Measurements from ENCODE around the gene ALDH1A2.
"Not testable (repeated sequence)": the region's sequence is repeated elsewhere in the genome, so short reads cannot be mapped to it uniquely, and the experiment has no call there.

The ALDH1A2 gene

DNA sequence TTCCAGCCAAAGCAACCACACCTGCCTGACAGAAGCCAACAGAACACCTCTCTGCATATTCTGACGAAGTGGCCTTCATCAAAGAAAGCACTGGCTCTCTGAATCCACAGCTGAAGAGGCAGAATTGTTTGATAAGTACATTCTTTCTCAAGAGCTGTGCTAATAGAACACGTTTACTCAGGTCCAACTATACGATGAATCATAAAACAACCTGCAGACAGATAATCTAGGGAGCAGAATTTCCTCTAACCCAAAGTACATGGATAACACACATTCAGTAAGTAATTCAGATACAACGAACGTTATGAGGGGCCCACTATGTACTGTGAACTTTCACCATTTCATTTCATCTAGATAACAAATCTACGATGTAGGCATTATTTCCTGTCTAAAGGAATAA, 25.4 kb downstream of the ALDH1A2 start:
- DNase-seq: no peak

GRCh38 chr15:58039079-58040035, 26.2 kb downstream of the ALDH1A2 start:
- no peak for DNase-seq

GRCh38 chr15:58038426-58039078, 27.0 kb downstream of the ALDH1A2 start:
- no peak for DNase-seq

DNA sequence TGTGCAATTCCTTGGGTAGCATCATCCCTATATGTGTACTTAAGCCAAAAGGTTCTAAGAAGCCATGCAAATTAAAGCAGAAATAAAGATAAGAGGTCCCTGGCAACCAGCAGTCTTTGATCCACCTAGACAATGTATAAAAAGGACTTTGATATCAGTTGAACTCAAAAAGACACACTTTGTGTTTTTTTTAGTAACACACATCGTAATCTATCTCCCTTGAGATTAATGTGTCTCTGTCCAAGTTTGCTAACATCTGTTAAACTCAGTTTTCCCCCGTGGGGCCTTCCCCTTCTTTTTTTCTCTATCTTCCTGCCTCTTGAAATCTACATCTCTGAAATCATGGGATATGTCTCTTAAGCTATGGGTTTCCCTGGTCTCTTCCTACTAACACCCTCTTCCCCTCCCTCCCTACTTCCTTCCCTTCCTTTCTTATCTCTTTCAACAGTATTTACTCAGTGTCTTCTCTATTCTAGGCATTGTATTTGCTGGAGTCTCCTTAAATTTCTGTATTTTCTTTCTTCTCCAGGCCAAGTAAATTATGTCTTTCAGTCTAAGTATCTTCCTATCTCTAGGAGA, 27.7 kb downstream of the ALDH1A2 start:
- DNase-seq: no peak

DNA sequence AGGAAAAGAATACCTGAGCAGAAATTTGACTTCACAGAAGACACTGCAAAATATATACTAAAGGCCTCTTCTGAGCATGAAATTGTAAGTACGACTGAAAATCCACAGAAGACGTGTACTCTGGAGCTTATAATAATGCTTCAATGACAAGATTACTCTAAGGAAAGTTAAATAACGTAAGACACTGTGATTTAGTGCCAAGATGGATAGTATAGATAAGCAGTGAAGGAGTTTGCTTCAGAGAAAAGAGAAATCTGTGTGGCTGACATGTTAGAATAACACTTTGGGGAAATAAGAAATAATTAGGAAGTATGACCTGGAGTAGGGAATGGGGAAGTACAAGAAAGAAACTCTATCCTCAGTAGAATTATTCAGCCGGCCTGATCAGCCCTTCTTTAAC, 28.9 kb downstream of the ALDH1A2 start:
- DNase-seq: no peak

GRCh38 chr15:58028392-58028791, 37.1 kb downstream of the ALDH1A2 start:
- DNase-seq: not testable (repeated sequence)

DNA sequence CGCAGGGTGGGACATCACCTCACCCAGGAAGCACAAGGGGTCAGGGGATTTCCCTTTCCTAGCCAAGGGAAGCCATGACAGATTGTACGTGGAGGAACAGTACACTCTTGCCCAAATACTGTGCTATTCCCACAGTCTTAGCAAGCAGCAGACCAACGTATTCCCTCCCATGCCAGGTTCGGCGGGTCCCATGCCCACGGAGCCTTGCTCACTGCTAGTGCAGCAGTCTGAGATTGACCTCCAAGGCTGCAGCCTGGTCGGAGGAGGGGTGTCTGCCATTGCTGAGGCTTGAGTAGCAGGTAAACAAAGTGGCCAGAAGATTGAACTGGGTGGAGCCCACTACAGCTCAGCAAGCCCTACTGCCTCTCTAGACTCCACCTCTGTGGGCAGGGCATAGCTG, 39.0 kb downstream of the ALDH1A2 start:
- DNase-seq: no peak

DNA sequence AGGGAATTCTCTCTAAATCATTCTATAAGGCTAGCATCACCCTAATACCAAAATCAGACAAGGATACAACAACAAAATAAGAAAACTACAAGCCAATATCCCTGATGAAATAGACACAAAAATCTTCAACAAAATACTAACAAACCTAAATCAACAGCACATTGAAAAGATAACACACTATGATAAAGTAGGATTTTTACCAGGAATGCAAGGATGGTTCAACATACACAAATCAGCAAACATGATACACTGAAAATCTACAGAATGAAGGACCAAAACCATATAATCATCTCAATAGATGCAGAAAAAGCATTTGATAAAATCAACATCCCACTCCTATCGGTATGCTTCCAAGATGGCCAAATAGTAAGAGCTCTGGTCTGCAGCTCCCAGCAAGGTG, 39.5 kb downstream of the ALDH1A2 start:
- no peak for DNase-seq

DNA sequence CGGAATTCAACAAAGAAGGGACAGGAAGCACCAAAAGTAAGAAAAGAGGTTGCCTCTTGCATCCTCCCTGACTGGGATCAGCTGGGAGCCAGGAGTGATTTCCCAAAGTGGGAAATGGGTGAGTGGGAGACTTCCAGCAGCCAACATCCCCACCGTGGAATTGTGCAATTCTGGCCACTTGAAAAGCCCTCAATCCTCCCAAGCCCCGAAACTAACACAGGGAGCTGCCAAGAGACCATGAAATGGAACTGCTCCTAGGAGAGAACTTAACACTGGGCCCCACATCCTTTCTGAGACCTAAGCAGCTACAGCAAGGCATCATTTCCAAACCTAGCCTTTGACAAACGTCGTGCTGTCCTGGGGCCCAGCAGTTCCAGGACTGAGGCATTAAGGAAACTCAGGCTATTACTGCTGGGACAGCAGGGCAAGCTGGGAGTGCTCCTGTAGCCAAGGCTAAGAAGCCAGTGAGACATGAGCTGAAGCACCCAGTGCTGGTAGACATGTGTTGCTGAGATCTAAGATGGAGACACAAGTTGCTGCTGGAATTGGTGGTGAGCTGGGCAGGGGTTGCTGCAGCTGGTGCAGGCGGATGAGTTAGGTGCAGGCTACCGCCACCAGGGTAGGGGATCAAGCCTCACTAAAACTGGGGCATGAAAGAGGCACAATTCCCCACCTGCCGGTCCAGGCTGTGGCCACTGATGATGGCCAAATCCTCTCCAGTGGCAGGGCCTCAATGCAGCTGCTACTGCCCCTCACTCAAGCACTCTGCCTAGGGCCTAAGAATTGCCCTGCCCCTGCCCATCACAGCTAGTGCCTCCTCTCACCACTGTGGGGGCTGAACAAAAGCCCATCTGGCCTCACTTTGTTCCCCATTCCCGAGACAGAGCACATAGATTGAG, 43.9 kb downstream of the ALDH1A2 start:
- no peak for DNase-seq

DNA sequence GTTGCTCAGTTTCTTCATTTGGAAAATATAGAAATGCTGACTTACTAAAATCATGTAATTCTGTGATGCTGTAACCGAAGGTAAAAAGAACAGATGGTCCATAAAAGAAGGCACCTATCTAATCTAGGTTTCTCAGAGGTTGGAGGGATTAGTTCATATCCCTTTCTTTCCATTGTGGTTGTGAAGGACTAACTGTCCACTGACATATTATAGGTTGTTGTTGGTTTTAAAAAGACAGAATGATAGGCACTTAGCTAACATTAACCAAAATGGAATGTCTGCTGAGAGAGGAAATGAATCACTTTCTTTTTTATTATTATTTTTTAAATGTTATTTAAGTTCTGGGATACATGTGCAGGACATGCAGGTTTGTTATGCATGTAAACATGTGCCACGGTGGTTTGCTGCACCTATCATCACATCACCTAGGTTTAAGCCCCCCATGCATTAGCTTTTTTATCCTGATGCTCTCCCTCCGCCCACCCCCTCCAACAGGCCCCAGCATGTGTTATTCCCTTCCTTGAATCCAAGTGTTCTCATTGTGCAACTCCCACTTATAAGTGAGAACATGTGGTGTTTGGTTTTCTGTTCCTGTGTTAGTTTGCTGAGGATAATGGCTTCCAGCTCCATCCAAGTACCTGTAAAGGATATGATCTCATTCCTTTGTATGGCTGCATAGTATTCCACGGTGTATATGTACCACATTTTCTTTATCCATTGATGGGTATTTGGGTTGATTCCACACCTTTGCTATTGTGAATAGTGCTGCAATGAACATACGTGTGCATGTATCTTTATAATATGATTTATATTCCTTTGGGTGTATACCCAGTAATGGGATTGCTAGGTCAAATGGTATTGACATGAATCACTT, 45.8 kb downstream of the ALDH1A2 start:
- DNase-seq: no peak

DNA sequence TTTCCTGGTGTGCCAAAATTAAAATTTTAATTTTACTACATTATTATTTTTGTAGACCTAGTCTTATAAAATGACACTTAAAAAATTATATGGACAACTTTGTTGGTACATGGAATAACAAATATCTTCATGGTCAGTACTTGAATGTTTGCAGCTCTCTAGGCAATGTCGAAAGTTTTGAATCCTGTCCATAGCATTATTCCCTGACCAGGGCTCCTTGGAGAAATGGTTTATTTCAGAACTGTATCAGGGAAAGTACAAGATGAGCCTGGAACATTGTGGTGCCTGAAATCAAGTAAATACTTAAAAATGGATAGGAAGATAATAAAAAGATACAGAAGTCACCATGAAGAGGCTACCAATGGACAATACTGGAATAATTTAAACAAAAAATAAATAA, 47.6 kb downstream of the ALDH1A2 start:
- DNase-seq: no peak

GRCh38 chr15:58016581-58017175, 48.8 kb downstream of the ALDH1A2 start:
- DNase-seq: no peak

DNA sequence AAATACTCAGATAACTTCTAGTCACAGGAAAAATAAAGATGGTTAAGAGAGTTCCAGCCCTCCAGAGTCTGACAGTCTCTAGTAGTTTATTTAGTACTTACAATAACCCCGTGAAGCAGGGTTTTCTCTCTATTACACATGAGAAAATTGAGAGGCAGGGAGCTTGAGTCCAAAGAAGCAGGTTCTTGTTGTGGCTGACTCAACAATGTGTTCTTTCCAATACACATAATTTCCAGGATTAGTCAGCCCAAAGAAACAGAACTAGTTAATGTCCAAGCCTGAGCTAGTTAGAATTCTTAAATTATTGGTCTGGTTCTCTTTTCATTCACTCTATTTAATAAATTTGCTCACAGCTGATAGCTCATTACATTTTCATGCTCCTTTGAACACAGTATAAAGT, 49.9 kb downstream of the ALDH1A2 start:
- DNase-seq: no peak

DNA sequence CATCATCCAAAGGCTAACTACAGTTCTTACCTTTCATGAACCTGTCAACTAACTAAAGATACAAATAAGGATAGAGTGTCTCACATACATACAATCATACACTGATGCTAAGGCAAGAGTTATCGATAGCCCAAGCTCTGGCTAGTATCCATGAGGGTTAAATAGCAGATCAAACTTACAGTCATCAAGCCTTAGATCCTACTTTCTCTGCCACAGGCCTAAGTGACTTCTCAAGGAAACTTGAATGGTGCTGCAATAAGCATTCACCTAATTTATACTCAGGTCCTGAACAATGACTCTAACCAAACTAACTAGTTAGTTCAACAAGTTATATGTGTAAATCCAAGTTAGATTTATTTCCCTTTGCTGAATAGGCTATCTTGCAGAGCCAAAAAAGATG, 51.0 kb downstream of the ALDH1A2 start:
- no peak for DNase-seq

DNA sequence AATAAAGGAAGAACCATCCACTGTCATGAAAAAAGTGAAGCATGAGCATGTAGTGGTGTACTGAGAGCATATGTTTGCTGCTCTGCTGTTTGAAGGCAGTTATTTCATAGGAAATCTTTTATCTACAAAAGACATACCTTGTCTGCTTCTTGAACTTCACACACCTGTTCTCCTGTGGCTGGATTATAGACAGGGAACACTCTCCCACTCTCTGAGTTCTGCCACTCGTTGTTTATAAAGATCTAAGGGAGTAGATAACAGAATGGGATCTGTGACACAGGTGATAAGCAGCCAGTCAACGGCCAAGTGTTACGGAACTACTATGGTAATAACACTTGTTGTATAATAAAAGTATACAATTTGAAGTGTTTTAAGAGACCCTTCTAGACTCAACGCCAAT, 51.5 kb downstream of the ALDH1A2 start:
- DNase-seq: no peak

DNA sequence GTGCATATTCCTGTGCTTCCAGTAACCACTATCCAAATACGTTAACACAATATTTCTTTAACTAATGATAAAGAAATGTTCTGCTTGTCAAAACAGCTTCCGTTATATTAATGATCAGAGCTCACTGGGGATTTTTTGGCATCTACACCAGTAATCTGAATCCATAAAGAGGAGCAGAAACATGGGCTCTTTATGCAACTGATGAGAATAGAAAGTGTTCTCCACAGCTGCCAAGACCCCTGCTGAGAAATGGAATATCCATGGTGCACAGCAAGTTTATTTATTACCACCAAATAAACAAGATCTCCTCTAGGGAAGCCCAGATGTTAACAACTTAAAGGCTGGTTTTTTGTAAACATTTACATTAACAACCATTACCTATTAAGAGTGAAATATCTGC, 54.5 kb downstream of the ALDH1A2 start:
- DNase-seq: no peak

GRCh38 chr15:58003810-58004209, 61.7 kb downstream of the ALDH1A2 start:
- no peak for DNase-seq

DNA sequence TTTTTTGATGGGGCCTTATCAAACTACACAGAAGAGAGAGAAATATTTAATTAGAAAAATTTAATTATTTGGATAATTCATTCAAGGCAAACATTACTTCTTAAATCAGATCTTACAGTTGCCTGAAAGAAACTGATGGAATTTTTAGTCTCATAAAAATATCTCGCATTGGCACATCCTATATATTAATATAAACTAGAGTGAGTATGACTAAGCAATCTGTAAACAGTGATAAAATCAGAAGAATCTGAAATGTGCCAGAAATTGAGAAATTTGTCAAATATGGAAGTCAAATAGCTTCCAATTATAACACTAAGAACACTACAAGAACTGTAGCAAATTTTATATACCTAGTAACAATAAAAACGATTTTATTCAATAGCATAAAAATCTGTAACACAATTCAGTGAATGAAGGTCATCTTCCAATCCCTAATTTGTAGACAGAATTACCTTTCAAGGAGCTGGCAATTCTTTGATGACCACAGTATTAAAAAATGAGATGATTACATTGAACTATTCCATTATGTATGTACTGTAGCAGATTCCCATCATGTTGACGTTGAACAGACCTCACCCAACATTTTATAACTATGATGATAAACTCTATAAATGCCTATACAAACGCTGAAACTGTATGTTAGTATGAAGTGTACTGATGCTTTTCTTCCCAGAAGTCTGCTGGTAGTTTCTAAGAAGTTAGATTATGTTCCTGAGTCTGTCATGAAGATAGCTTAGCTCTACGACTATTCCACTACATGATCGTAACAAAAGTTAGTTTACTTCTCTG, 63.0 kb downstream of the ALDH1A2 start:
- DNase-seq: no peak

GRCh38 chr15:57999699-58000098, 65.8 kb downstream of the ALDH1A2 start:
- not testable (repeated sequence) for DNase-seq

- no peak for DNase-seq
These were observed 69.0 kb downstream of the ALDH1A2 start for GRCh38 chr15:57996561-57996960.
